Thyroid gland (tissue), 4 donors: Measurements from ENCODE around the gene ABCC4.

Experiments used
- POLR2A ChIP-seq, 2 donors: fragments of 450-650 bp; IDR thresholded peaks; one replicate each; pipeline ENCODE4 v1.6.1; 2017; ENCODE audit warnings: antibody characterized with exemption in 2 of 2, mild to moderate bottlenecking in 2 of 2, moderate library complexity in 1 of 2
- TF ChIP-seq, protein P1 (sequence below), 6 experiments: fragments of 200-600 bp in 3 of 6; fragments of 450-650 bp in 3 of 6; sonication (generic) in 3 of 6; IDR thresholded peaks; one replicate each; pipeline ENCODE4 v1.5.1; 2016 to 2019; ENCODE audit warnings: antibody characterized with exemption in 6 of 6, mild to moderate bottlenecking in 2 of 6, inconsistent platforms in 1 of 6, moderate library complexity in 1 of 6

DNA sequence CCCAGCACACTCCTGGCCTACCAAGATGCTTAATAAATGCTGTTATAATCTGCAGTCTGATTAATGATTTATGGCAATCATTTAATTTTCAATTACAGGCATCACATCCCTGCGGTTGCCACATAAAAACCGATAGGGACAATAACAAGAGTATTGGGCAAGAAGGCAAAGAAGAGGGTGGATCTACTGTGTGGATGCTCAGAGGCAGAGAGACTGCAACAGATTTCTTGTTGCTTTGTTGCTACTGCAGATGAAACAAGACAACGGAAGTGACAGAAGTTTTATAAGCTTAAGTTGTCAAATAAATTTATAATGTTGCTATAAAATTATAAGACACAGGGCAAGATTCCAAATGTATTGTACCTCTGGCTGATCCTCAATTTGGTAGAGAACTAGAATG lies 154.8 kb downstream of the ABCC4 start:
- TF ChIP-seq, protein P1, sequence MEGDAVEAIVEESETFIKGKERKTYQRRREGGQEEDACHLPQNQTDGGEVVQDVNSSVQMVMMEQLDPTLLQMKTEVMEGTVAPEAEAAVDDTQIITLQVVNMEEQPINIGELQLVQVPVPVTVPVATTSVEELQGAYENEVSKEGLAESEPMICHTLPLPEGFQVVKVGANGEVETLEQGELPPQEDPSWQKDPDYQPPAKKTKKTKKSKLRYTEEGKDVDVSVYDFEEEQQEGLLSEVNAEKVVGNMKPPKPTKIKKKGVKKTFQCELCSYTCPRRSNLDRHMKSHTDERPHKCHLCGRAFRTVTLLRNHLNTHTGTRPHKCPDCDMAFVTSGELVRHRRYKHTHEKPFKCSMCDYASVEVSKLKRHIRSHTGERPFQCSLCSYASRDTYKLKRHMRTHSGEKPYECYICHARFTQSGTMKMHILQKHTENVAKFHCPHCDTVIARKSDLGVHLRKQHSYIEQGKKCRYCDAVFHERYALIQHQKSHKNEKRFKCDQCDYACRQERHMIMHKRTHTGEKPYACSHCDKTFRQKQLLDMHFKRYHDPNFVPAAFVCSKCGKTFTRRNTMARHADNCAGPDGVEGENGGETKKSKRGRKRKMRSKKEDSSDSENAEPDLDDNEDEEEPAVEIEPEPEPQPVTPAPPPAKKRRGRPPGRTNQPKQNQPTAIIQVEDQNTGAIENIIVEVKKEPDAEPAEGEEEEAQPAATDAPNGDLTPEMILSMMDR (IDR thresholded peaks at IDR 0.05): no peak
- no peak for TF ChIP-seq POLR2A (IDR thresholded peaks at IDR 0.05)
